GM12874 (cell line): ENCODE data around the gene MAGI1.

Experiments used
- TF ChIP-seq, protein P1 (sequence below): IDR thresholded peaks from 2 replicates; pipeline ENCODE4 v1.5.1; 2011; ENCODE audit warnings: low read depth, mild to moderate bottlenecking, control low read depth, low read length, moderate library complexity; ENCODE audit not compliant: insufficient read depth

Gene MAGI1

DNA sequence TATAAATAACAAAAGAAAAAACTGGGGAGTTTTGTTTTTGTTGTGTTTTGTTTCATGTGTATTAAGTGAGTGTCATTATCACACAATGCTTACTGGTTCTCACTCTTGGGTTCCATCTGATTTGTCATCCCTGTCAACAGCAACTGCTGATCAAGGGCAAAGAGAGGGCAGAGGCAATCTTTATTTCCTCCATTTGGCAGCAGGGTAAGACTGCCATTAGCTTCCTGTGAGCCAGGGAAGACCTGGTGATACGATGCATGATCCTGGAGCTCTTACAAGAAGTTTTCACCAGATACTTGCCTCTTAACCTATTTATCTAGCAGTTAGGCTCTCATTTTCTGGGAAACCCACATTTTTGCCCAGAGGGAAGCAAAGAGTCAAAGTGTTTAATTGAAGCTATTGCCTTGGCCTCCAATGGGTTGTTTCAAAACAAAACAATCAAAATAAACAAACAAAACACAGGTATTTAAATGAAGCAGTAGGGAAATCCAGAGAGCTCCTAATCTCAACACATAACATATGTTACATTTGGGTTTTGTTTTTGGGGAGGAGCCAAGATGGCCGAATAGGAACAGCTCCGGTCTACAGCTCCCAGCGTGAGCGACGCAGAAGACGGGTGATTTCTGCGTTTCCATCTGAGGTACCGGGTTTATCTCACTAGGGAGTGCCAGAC is 529.8 kb downstream of the MAGI1 start:
- TF ChIP-seq, protein P1, sequence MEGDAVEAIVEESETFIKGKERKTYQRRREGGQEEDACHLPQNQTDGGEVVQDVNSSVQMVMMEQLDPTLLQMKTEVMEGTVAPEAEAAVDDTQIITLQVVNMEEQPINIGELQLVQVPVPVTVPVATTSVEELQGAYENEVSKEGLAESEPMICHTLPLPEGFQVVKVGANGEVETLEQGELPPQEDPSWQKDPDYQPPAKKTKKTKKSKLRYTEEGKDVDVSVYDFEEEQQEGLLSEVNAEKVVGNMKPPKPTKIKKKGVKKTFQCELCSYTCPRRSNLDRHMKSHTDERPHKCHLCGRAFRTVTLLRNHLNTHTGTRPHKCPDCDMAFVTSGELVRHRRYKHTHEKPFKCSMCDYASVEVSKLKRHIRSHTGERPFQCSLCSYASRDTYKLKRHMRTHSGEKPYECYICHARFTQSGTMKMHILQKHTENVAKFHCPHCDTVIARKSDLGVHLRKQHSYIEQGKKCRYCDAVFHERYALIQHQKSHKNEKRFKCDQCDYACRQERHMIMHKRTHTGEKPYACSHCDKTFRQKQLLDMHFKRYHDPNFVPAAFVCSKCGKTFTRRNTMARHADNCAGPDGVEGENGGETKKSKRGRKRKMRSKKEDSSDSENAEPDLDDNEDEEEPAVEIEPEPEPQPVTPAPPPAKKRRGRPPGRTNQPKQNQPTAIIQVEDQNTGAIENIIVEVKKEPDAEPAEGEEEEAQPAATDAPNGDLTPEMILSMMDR, result no peak

DNA sequence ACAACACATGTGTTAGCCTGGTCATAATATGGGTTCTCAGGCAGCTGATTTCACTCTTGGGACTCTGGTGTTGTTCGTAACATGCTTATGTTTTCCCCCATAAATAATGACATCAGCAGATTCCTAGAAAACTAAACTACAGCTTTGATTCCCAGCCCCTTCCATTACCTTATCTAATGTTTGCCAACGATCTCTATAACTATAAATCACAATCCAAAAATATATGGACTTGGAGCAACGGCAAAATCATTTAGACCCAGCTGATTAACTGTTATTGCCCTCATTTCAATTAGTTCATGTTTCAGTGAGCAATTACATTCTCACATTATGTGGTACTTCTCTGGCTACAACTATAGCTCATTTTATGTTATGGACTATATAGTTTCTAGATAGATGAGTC is 531.3 kb downstream of the MAGI1 start:
- TF ChIP-seq, protein P1, result no peak

DNA sequence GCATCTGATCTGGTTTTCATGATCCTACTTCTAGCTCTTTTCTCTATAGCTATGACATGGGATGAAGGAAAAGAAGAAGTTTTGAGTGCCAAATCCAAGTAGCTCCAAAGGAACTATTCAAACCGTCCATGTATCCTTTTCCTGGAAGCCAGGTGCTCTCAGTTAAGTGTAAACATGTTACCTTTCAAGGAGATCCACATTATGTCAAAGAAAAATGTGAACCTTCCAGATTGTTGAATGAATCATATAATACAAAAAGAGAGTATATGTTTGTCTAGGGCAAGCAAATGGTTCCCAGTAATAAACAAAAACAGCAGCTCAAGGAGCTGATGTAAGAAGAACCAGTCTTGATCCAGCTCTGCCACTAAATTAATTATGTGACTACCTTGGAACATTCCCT is 534.9 kb downstream of the MAGI1 start:
- TF ChIP-seq, protein P1, result no peak

DNA sequence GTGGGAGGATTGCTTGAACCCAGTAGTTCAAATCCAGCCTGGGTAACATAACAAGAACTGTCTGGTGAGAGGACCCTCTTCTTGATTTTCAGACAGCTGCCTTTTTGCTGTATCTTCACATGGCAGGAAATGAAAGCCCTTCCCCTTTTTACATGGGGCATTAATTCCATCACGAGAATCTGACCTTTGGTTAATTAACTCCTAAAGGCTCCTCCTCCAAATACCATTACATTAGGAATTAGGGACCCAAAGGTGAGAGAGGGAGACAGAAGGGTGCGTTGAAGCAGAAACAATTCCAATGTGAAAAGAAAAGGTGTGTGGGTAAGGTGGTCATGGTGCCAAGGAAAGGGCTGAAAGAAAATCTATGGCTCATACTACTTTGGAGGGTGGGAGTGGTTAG is 536.2 kb downstream of the MAGI1 start:
- TF ChIP-seq, protein P1, result no peak

DNA sequence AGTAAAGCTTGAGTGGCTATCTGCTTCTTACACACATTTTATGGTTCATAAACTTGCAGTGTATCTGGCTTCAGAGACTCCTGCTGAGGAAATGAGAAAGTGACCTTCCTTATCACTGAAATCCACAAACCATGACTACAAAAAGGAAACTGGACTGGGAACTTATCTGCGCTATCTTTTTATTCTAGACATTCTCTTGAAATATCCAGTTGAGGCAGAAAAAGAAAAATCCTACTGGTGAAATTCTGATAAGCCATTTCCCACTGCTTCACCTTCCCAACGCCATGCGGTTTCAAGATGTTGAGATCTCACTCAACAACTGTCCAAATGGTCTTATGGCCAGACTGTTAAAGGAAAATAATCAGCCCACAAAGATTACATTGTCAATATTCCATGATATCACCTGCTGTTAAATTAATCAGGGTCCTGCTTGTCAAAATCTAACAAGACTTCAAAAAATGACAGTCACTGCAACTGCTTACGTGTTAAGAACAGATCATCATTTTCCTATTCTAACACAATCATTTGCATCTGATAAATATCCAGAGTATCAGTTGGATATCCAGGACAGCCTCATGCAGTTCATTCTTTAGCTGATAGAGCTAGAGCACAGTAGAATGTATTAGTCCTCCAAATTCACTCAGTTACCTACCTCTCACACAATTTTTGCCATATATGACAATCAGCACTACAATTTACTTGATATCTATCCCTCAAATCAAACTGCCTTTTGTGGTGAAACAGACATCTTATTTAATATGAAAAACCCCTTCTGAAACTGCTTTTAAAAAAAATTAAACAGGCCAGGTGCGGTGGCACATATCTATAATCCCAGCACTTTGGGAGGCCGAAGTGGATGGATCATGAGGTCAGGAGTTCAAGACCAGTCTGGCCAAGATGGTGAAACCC is 538.1 kb downstream of the MAGI1 start:
- TF ChIP-seq, protein P1, result no peak

DNA sequence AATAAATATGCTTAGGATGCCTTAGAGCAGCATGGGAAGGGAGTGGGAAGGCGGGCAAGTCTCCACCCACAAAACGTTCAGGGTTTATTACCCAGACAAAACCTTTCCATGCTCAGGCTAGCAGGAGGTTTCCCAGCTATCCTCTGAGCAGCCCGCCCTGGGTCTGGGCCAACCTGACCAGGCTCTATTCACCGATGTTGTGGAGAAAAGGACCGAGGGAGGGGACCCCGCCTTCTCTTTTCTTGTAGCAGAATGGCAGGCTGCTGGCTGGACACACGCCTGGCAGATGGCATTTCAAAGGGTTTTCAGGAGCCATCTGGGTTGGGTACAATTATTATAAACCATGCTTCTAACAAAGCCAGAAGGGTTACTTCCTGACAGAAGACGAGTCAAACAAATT is 540.9 kb downstream of the MAGI1 start:
- TF ChIP-seq, protein P1, result no peak

DNA sequence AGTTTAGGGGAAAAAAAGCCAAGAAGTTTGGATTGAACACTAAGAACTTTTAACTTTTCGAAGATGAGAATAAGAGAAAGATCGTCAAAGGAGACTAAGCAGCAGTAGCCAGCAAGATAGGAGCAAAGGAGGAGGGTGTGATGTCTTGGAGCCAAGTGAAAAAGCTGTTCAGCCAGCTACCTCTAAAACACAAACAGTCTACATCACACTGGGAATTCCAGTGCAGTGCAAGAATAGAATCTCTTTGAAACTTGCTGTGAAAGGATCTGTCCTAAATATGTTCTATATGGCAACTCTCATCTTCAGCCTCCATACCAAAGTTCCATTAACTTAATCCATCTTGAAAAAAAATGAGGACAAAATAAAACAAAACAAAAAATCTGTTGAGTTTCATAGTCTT is 541.5 kb downstream of the MAGI1 start:
- TF ChIP-seq, protein P1, result no peak
